Cardiac muscle cell (in vitro differentiated cells and primary cell): ENCODE results near the gene DOCK8. TPM values are rescaled to one million over a fixed set of nuclear protein-coding genes. Genes with fewer than 3 reads are reported as not detected.
A peak's percentile ranks its signal among the peaks of the same experiment; 100 is the strongest.
"Not testable (repeated sequence)": the region's sequence is repeated elsewhere in the genome, so short reads cannot be mapped to it uniquely, and the experiment has no call there.

Experiments used
- DNase-seq, 2 donors: peaks; one replicate each; pipeline versions ENCODE4 v3.0.0 to v3.0.0-alpha.2; 2010 to 2017; ENCODE audit warnings: low read depth in 1 of 2, low spot score in 1 of 2
- H3K27ac ChIP-seq: fragments of 200-600 bp; sonication (generic); 2 replicates; pipeline ENCODE4 v1.5.1; 2016
- H3K27me3 ChIP-seq: fragments of 200-600 bp; sonication (generic); 2 replicates; pipeline ENCODE4 v1.6.0; 2016; ENCODE audit warnings: control low read depth
- H3K36me3 ChIP-seq: fragments of 200-600 bp; sonication (generic); 2 replicates; pipeline ENCODE4 v1.5.1; 2016; ENCODE audit warnings: control low read depth
- H3K4me1 ChIP-seq: fragments of 200-600 bp; sonication (generic); 2 replicates; pipeline ENCODE4 v1.8.1; 2017; ENCODE audit warnings: low read depth, mild to moderate bottlenecking, mixed run types
- H3K4me3 ChIP-seq: fragments of 200-600 bp; sonication (generic); 2 replicates; pipeline ENCODE4 v1.5.1; 2016; ENCODE audit warnings: mild to moderate bottlenecking
- H3K9me3 ChIP-seq: fragments of 200-600 bp; sonication (generic); 2 replicates; pipeline ENCODE4 v1.5.1; 2017; ENCODE audit warnings: low read depth, mild to moderate bottlenecking, control low read depth
- polyA plus RNA-seq: library from polyadenylated mRNA; unstranded; fragments of >200 nt; fragmentation: Nextera tagmentation; extraction: Ambion mirVana; gene quantifications from 2 replicates; pipeline ENCODE4 v1.2.1, GENCODE V29; 2016
- total RNA-seq: library from RNA; depleted of rRNA; stranded (reverse); fragments of >200 nt; gene quantifications from 2 replicates; pipeline ENCODE4 v1.2.3, GENCODE V29; 2016
- TF ChIP-seq, protein P1 (sequence below): IDR thresholded peaks from 2 replicates; pipeline ENCODE4 v1.5.1; 2012; ENCODE audit warnings: low read depth, mild to moderate bottlenecking, low read length

Gene DOCK8
- total RNA-seq = 0.04 TPM in 1 of 2 replicates, not detected in the other
- 0.11 and 2.0 TPM in 2 replicates for polyA plus RNA-seq

DNA sequence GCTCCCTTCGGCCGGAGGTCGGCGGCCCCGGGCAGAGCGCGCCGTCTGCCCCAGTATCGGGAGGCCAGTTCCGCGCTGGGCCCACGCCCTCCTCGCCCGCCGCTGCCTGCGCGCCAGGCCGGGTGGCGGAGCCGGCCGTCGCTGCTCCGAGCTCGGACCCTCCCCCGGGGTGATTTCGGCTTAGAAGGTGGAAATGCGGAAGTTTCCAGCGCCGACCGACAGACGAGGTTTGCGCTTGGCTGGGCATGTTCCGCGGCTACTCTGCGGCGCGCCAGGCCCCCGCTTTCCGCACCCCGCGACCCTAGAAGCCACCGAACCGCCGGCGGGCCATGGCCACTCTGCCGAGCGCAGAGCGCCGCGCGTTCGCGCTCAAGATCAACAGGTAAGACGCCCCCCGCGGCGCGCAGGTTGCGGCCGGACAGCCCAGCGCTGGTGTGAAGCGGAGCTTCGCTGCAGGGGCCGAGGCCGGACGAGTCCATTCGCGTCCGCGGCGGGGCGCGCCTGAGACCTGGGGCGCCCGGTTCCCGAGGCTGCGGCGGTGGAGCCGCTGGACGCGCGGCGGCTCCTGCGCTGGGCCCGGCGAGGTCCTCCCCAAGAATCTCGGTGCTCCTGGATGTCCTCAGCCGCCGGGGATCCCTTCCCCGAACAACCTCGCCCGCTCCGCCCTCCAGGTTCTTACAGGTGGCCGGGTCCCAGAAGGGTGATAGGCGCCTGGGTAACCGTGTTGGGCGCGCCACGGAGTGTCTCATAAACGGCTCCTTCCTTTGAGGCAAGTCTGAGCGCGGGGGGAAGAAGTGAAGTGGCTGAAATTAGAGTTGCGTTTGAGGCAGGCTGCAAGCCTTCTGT, at the start of gene DOCK8:
TSS of gene DOCK8 (plus strand) at position 218 of the 846 bp plus-strand sequence. CDS start at position 330, 112 bp downstream.
- peaks cover 61% of the 10 kb centered on the region for H3K27me3 ChIP-seq
- H3K27ac ChIP-seq = no peak within 1 kb of the TSS
- no peaks in the 10 kb centered on the region for H3K36me3 ChIP-seq
- DNase-seq = peak; percentile 62 to 72
- peak within 1 kb of the TSS; percentile 73 for H3K4me3 ChIP-seq
- no peaks in the 10 kb centered on the region for H3K9me3 ChIP-seq
- no peaks in the 10 kb centered on the region for H3K4me1 ChIP-seq
- TF ChIP-seq, protein P1, sequence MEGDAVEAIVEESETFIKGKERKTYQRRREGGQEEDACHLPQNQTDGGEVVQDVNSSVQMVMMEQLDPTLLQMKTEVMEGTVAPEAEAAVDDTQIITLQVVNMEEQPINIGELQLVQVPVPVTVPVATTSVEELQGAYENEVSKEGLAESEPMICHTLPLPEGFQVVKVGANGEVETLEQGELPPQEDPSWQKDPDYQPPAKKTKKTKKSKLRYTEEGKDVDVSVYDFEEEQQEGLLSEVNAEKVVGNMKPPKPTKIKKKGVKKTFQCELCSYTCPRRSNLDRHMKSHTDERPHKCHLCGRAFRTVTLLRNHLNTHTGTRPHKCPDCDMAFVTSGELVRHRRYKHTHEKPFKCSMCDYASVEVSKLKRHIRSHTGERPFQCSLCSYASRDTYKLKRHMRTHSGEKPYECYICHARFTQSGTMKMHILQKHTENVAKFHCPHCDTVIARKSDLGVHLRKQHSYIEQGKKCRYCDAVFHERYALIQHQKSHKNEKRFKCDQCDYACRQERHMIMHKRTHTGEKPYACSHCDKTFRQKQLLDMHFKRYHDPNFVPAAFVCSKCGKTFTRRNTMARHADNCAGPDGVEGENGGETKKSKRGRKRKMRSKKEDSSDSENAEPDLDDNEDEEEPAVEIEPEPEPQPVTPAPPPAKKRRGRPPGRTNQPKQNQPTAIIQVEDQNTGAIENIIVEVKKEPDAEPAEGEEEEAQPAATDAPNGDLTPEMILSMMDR = peak; percentile 48

DNA sequence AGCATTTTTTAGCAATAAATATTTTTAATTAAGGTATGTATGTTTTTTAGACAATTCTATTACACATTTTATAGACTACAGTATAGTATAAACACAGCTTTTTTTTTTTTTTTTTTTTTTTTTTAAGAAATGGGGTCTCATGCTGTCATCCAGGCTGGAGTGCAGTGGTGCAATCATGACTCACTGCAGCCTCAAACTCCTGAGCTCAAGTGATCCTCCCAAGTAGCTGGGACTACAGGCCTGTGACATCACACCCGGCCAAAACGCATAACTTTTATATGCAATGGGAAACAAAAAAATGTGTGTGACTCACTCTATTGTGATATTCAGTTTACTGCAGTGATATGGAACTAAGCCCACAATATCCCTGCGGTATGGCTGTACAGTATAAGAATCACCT, 44.9 kb upstream of the DOCK8 start:
- DNase-seq, H3K4me3 ChIP-seq, H3K9me3 ChIP-seq, H3K4me1 ChIP-seq, H3K27me3 ChIP-seq, H3K27ac ChIP-seq, H3K36me3 ChIP-seq: not testable (repeated sequence)

DNA sequence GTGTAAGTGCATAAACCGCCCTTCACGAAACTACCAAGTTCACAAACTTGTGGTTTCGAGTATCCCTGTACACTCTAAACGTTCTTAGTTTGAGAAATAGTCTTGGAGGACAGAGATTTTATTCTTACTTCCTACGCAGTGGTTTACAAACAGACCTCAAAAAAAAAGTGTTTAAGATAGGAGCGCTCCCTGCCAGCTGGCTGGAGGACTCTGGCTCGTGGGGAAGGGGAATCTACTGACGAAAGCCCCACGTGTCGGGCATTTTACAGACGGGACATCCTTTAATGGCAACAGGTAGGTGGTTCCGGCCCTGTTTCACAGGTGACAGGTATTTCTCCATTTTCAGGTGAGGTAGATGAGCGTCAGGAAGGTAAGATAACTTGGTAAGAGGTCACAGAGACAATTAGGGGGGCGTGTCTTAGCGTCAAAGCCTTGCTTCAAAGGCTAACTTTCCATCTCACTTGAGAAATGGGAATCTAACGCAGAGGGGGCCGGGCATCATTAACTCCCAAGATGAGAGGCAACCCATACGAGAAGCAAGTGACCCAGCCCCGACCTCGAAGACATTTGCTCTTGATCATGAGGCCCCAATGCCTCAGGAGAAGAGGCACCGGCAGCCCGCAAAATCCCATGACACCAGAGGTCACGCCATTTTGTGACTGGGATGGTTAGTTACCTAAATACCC, 36.4 kb upstream of the DOCK8 start:
- H3K27ac ChIP-seq, H3K4me1 ChIP-seq, DNase-seq, H3K27me3 ChIP-seq, H3K9me3 ChIP-seq, H3K36me3 ChIP-seq: not testable (repeated sequence)
- peak overlapping the region; percentile 20 for H3K4me3 ChIP-seq

DNA sequence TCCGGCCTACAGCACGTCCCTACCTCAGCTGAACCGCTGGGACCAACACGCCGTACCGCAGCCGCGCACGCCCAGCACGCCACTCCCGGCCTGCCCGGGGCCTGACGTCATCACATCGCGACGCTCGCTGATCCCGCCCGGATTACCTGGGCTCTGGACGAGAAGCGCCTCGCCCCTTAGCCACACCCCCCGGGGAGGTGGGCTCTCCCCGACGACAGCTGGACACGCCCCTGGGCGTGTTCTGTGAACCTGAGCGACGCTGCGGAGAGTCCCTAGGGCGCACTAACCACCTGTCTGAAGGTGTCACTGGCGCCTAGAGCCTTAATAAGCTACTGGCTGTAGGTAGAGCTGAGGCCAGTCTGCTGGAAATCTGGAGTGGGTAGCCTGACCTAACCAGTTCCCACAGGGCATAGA, 35.7 kb upstream of the DOCK8 start, which contains the start of gene ZNG1A:
TSS of gene ZNG1A (minus strand) at position 87 of the 414 bp plus-strand sequence. CDS start 87 bp downstream, outside the sequence.
- peak; percentile 63 to 65 for DNase-seq

DNA sequence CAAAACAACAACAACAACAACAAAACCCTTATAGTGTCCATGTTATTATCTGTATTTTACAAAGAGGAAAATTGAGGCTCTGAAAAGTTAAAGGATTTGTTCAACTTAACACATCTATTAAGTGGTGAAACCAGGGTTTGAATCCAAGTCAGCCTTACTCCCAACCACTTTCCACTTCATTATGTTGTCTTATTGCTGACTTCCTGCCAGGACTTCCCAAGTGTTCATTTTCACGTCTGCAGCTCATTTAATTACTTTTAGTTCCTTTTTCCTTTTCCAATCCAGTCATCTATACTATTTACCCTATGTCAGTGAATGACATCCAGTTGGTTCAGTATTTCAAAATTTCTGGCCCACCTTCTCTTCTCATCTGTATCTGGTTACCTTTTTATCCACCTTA, 15.1 kb upstream of the DOCK8 start:
- not testable (repeated sequence) for H3K36me3 ChIP-seq, H3K27ac ChIP-seq, H3K27me3 ChIP-seq, H3K4me3 ChIP-seq, H3K9me3 ChIP-seq, H3K4me1 ChIP-seq, DNase-seq

More for the DNA sequence above, 35.7 kb upstream of the DOCK8 start, which contains the start of gene ZNG1A:
- H3K27me3 ChIP-seq, H3K36me3 ChIP-seq, H3K27ac ChIP-seq, H3K4me1 ChIP-seq, H3K9me3 ChIP-seq: not testable (repeated sequence)
- peak within 1 kb of the TSS; percentile 26 for H3K4me3 ChIP-seq

DNA sequence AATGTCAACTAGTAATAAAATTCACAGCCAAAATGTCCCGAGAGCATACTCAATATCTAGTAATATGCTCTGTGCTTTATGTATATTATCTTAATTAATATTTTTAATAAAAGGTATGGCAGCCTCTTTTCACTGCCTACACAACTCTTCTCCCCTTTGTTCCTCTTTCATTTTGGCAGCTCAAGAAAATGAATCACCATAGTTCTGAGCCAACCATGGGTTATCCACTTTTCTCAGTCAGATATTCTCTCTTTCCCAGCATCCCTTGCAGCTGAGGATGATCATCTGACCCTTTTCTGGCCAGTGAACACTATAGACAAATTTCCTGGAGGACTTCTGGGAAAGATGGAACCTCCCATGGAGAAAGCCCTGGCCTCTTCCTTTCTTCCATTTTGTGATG, 8.2 kb upstream of the DOCK8 start:
- no peak for DNase-seq
- Histone ChIP-seq H3K4me3 (no peak overlapping the region), H3K4me1 (no peaks in the 10 kb centered on the region), H3K36me3 (no peaks in the 10 kb centered on the region), H3K27me3 (no peaks in the 10 kb centered on the region), H3K27ac (no peak overlapping the region), H3K9me3 (no peaks in the 10 kb centered on the region)
- TF ChIP-seq, protein P1 = no peak

DNA sequence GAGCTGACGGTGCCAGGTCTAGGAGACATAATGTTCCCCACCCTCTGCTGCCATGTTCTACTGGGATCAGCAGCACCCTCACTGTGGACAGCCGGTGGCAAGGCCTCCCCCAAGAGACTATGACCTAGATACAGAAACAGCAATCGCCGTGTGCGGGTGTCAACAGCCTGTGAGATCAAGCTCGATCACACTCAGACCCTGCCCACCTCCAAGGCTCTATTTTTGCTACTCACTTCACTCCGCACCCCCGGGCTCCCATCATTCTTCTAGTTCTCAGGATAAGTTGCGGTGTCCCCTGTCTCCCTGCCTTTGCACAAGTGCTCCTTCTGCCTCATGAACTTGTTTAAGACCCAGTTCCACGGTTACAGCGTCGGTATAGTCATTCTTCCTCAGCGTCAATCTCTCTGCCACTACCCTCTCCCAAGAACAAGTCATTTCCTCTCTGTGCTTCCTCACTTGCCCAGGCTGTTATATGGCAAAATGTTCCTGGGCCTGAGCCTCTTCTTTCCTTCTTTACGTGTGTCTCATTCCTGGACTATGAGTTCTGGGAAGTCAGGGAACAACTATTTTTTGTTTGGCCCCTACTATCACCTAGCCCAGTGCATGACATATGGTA, 5.4 kb upstream of the DOCK8 start:
- no peak for DNase-seq
- no peaks in the 10 kb centered on the region for H3K9me3 ChIP-seq
- no peaks in the 10 kb centered on the region for H3K4me1 ChIP-seq
- peaks cover 20% of the 10 kb centered on the region for H3K27me3 ChIP-seq
- TF ChIP-seq, protein P1 = no peak
- H3K36me3 ChIP-seq = no peaks in the 10 kb centered on the region
- no peak overlapping the region for H3K27ac ChIP-seq
- no peak overlapping the region for H3K4me3 ChIP-seq
